ENCODE data around the gene NR4A1. TPM values are rescaled to one million over a fixed set of nuclear protein-coding genes. Genes with fewer than 3 reads are reported as not detected.

Gene NR4A1
- total RNA-seq, 1 donor from 2014 or later, result 24.2 TPM

DNA sequence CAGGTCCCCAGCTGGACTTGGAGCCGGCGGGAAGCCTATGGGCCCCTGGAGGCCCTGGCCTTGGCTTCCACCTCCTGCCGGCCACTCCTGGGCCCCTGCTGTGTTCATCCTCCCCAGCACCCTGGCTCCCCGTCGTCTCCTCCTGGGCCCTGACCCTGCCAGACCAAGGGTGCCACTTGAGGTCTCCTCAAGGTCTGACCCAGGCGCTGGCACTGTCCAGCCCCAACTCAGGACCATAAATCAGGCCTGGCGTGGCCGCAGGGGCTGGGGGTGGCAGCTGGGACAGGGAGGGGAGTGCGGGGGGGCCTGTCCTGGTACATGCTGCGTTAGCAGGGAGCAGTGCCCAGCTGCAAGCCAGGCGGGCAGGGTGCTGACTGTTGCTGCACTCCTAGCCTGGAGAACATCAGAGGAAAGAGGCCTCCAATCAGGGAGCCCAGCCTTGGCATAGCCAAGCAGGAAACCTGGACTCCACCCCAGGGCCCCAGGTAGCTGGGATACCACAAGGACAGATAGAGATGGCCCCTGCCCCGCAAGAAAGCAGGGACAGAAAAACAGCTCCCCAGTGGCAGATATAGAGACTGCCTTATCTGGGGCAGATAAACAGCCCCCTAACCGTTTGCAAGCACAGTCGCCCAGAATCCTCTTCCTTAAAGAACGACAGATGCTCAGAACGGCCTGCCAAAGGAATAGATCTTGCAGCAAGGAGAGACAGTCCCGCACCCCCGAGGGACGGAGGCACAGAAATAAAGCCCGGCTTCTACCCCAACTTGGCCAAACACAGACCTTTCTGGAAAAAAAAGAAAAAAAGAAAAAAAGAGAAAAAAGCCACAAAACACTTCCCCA lies 12.1 kb downstream of the NR4A1 start:
- TF ChIP-seq, protein P1, sequence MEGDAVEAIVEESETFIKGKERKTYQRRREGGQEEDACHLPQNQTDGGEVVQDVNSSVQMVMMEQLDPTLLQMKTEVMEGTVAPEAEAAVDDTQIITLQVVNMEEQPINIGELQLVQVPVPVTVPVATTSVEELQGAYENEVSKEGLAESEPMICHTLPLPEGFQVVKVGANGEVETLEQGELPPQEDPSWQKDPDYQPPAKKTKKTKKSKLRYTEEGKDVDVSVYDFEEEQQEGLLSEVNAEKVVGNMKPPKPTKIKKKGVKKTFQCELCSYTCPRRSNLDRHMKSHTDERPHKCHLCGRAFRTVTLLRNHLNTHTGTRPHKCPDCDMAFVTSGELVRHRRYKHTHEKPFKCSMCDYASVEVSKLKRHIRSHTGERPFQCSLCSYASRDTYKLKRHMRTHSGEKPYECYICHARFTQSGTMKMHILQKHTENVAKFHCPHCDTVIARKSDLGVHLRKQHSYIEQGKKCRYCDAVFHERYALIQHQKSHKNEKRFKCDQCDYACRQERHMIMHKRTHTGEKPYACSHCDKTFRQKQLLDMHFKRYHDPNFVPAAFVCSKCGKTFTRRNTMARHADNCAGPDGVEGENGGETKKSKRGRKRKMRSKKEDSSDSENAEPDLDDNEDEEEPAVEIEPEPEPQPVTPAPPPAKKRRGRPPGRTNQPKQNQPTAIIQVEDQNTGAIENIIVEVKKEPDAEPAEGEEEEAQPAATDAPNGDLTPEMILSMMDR (IDR thresholded peaks at IDR 0.05), result no peak
- ChIA-PET POLR2A (no interaction called here), CTCF (interaction anchor here (1.1 kb wide), 1 partner anchor 38 kb away, joined by 3 read pairs; no protein-coding TSS in a partner anchor)
- Mint-ChIP-seq H3K27ac (no peak overlapping the region), H3K36me3 (ENCODE audit: low read depth) (peaks cover 16% of the 10 kb centered on the region), H3K9me3 (no peaks in the 10 kb centered on the region), H3K4me3 (no peak overlapping the region), H3K27me3 (no peaks in the 10 kb centered on the region), H3K4me1 (no peaks in the 10 kb centered on the region)
- ATAC-seq (ENCODE audit: low read depth) (no peak), DNase-seq (no peak)
- intact Hi-C loops (cut with micrococcal nuclease), result no loop called here

DNA sequence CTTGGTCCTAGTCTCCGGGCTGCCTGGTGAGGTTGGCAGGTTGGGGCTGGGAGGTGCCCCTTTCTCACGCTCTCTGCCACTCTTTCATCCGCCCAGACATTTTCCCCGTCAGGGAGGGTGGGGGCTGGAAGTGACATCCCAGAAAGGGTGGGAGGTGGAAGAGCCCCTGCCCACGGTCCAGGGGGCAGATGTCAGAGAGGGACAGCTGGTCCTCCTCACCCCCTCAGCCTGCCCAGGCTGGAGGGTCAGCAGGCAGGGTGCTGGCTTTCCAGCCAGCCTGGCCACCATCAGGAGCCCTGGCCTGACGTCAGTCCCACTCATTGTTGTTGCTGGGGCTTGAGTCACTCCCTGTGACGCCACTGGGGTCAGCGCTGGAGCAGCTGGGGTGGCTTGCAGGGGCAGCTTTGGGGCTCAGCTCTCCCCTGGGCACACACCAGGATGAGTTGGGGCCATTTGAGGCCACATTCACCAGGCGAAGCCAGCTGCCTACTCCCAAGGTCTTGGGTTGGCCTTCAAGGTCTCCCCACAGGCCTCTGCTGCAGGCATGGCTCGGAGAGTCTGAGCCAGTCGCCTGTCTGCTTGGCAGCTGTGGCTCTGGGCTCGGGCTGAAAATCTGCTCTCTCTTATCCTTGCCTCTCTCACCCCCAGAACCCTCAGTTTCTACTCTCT lies 12.9 kb downstream of the NR4A1 start:
- ChIA-PET CTCF (interaction anchor here (1.2 kb wide), 1 partner anchor 38 kb away, joined by 3 read pairs; no protein-coding TSS in a partner anchor), POLR2A (no interaction called here)
- peaks cover 8% of the 10 kb centered on the region for H3K36me3 Mint-ChIP-seq (ENCODE audit: low read depth)
- no peaks in the 10 kb centered on the region for H3K9me3 Mint-ChIP-seq
- DNase-seq (no peak), ATAC-seq (ENCODE audit: low read depth) (no peak)
- H3K27ac Mint-ChIP-seq, result no peak overlapping the region
- TF ChIP-seq, protein P1 (IDR thresholded peaks at IDR 0.05), result no peak
- intact Hi-C loops (cut with micrococcal nuclease), result no loop called here
- no peak overlapping the region for H3K4me3 Mint-ChIP-seq
- H3K27me3 Mint-ChIP-seq, result no peaks in the 10 kb centered on the region
- H3K4me1 Mint-ChIP-seq, result peaks cover 3% of the 10 kb centered on the region

DNA sequence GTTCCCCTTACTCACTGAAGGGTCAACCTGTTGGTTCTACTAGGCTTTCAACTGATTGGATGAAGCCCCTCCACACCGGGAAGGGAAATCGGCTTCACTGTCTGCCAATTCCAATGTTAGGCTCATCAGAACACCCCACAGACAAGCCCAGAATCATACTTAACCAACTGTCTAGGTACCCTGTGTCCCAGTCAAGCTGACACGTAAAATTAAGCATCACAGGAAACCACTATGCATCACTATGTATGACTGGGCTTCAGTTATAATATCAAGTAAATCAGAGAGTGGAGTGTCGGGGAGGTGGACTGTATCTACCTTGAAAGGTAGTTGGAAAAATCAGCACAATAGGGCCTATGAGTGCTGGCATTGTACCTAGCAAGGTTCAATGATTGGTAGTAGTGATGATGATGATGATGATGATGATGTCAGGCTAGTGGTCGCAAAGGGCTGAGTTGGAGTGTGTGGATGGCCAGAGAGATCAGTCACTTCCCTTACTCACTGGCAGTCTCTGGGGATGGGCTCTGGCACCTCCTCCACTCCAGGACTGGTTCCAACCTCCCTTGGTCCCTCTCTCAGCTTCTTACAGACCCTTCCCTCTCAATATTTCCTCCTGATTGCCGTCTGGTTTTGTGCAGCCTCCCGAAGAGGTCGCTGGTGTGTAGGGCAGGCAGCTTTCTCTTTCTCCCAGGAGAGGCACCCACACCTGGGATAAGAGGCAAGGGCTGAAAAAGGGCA lies 15.3 kb downstream of the NR4A1 start:
- CTCF ChIA-PET, result interaction anchor here (0.8 to 7.0 kb wide), 2 partner anchors 18 to 41 kb away, joined by 3 to 89 read pairs; no protein-coding TSS in a partner anchor
- no peaks in the 10 kb centered on the region for H3K9me3 Mint-ChIP-seq
- intact Hi-C loops (cut with micrococcal nuclease), result no loop called here
- no peak overlapping the region for H3K27ac Mint-ChIP-seq
- H3K4me1 Mint-ChIP-seq, result peaks cover 23% of the 10 kb centered on the region
- TF ChIP-seq, protein P1 (IDR thresholded peaks at IDR 0.05), result no peak
- ATAC-seq (ENCODE audit: low read depth) (no peak), DNase-seq (no peak)
- H3K4me3 Mint-ChIP-seq, result no peak overlapping the region
- H3K36me3 Mint-ChIP-seq (ENCODE audit: low read depth), result peaks cover 4% of the 10 kb centered on the region
- H3K27me3 Mint-ChIP-seq, result no peaks in the 10 kb centered on the region
- POLR2A ChIA-PET, result interaction anchor here (7.8 kb wide), 1 partner anchor 14 kb away, joined by 99 read pairs; the partner anchor contains the start of gene NR4A1

DNA sequence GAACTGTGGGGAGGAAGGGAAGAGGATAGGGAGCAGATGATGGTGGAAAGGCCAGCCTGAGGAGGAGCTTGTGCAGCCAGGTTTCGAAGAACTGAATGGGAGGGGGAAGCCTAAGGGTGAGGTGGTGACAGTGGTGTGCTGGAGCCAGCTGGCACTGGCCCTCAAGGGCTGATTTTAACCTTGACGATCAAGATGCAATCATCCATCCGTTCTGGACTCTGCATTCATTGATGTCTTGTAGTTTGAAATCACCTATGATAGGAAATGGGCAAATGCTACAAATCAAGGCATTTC lies 15.8 kb downstream of the NR4A1 start:
- Mint-ChIP-seq H3K4me3 (no peak overlapping the region), H3K27ac (no peak overlapping the region), H3K36me3 (ENCODE audit: low read depth) (peaks cover 4% of the 10 kb centered on the region), H3K9me3 (no peaks in the 10 kb centered on the region), H3K27me3 (no peaks in the 10 kb centered on the region), H3K4me1 (peaks cover 27% of the 10 kb centered on the region)
- intact Hi-C loops (cut with micrococcal nuclease), result no loop called here
- CTCF ChIA-PET, result interaction anchor here (0.8 to 7.0 kb wide), 2 partner anchors 17 to 41 kb away, joined by 3 to 89 read pairs; no protein-coding TSS in a partner anchor
- ATAC-seq (ENCODE audit: low read depth) (no peak), DNase-seq (no peak)
- TF ChIP-seq, protein P1 (IDR thresholded peaks at IDR 0.05), result no peak
- POLR2A ChIA-PET, result interaction anchor here (7.8 kb wide), 1 partner anchor 15 kb away, joined by 99 read pairs; the partner anchor contains the start of gene NR4A1
